ENCODE data around the gene INHA. TPM values are rescaled to one million over a fixed set of nuclear protein-coding genes. Genes with fewer than 3 reads are reported as not detected.

Gene INHA
- total and polyA plus RNA-seq, 12 donors = 18.9 to 704 (median 43.1) TPM

GRCh38 chr2:219619235-219619634 lies 47.1 kb downstream of the INHA start:
- TF ChIP-seq POLR2A (IDR thresholded peaks at IDR 0.05) = no peak
- TF ChIP-seq CTCF (IDR thresholded peaks at IDR 0.05) = no peak
- no peak overlapping the region for H3K27ac ChIP-seq
- intact Hi-C loops (cut with DNase I) = no loop called here
- H3K4me3 ChIP-seq = no peak overlapping the region
- no peak for DNase-seq
- H3K9me3 ChIP-seq (replicated peaks in 1 of 3) = no peaks in the 10 kb centered on the region
- H3K4me1 ChIP-seq (replicated peaks in 1 of 2) = no peaks in the 10 kb centered on the region
- 71 to 84% (median 81%) methylated on average over 4 of the region's 4 CpGs for WGBS, 4 donors
- no peaks in the 10 kb centered on the region for H3K27me3 ChIP-seq
- H3K36me3 ChIP-seq (replicated peaks in 1 of 2) = peaks cover 0 to 18% of the 10 kb centered on the region in 2 donors

- Histone ChIP-seq H3K36me3 (replicated peaks in 1 of 2) (peaks cover 0 to 6% of the 10 kb centered on the region in 2 donors), H3K4me1 (replicated peaks in 1 of 2) (no peaks in the 10 kb centered on the region), H3K27ac (no peak overlapping the region), H3K4me3 (no peak overlapping the region), H3K27me3 (no peaks in the 10 kb centered on the region), H3K9me3 (replicated peaks in 1 of 3) (no peaks in the 10 kb centered on the region)
- WGBS, 4 donors = 90 to 92% (median 92%) methylated on average over 6 of the region's 6 CpGs
- intact Hi-C loops (cut with DNase I) = no loop called here
- TF ChIP-seq POLR2A (IDR thresholded peaks at IDR 0.05) (no peak), CTCF (IDR thresholded peaks at IDR 0.05) (no peak)
- no peak for DNase-seq
Observed at GRCh38 chr2:219620546-219620945, 48.4 kb downstream of the INHA start.

- intact Hi-C loops (cut with DNase I) = no loop called here
- Histone ChIP-seq H3K36me3 (replicated peaks in 1 of 2) (no peaks in the 10 kb centered on the region), H3K27me3 (no peaks in the 10 kb centered on the region), H3K4me1 (replicated peaks in 1 of 2) (peaks cover 2 to 4% of the 10 kb centered on the region in 2 donors), H3K4me3 (no peak overlapping the region), H3K27ac (no peak overlapping the region), H3K9me3 (replicated peaks in 1 of 3) (no peaks in the 10 kb centered on the region)
- no peak for DNase-seq
- 72 to 79% (median 75%) methylated on average over 4 of the region's 4 CpGs for WGBS, 4 donors
- no peak for TF ChIP-seq CTCF (IDR thresholded peaks at IDR 0.05)
- no peak for TF ChIP-seq POLR2A (IDR thresholded peaks at IDR 0.05)
Observed at GRCh38 chr2:219621935-219622334, 49.8 kb downstream of the INHA start.

- Histone ChIP-seq H3K9me3 (replicated peaks in 1 of 3) (no peaks in the 10 kb centered on the region), H3K36me3 (replicated peaks in 1 of 2) (no peaks in the 10 kb centered on the region), H3K4me1 (replicated peaks in 1 of 2) (peaks cover 5% of the 10 kb centered on the region in 2 donors), H3K27ac (no peak overlapping the region), H3K4me3 (no peak overlapping the region), H3K27me3 (no peaks in the 10 kb centered on the region)
- no peak for DNase-seq
- intact Hi-C loops (cut with DNase I) = no loop called here
- no peak for TF ChIP-seq POLR2A (IDR thresholded peaks at IDR 0.05)
- TF ChIP-seq CTCF (IDR thresholded peaks at IDR 0.05) = no peak
- 62 to 82% (median 71%) methylated on average over 2 of the region's 2 CpGs for WGBS, 4 donors
Observed at GRCh38 chr2:219622472-219622871, 50.4 kb downstream of the INHA start.

Measured in adrenal gland (tissue), 12 donors.